ENCODE measurements around the gene SLX9. TPM values are rescaled to one million over a fixed set of nuclear protein-coding genes. Genes with fewer than 3 reads are reported as not detected.
A peak's percentile ranks its signal among the peaks of the same experiment; 100 is the strongest.

SLX9 gene
- total RNA-seq, 4 donors from 2014 or later: 20.8 to 59.3 (median 27.6) TPM

DNA sequence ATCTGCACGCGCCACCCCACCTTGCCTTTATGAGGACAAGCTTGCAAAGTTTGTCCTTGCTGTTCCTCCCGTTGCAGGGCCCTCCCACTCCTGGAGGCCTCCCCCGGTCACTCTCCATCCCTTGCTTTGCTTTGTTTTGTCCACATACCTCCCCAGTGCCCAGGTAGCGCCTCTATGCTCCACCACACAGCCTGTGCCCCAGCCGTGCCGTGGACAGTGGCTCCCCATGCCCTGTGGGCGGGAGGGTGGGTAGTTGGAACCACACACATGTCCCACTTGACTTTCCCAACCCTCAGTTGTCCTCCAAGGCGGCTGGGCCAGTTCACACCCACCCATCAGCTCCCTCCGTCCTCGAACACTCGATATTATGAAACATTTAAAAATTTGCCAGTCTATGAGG is 24.6 kb downstream of the SLX9 start:
- TF ChIP-seq POLR2A (IDR thresholded peaks at IDR 0.05; ENCODE audit: low read depth): no peak

DNA sequence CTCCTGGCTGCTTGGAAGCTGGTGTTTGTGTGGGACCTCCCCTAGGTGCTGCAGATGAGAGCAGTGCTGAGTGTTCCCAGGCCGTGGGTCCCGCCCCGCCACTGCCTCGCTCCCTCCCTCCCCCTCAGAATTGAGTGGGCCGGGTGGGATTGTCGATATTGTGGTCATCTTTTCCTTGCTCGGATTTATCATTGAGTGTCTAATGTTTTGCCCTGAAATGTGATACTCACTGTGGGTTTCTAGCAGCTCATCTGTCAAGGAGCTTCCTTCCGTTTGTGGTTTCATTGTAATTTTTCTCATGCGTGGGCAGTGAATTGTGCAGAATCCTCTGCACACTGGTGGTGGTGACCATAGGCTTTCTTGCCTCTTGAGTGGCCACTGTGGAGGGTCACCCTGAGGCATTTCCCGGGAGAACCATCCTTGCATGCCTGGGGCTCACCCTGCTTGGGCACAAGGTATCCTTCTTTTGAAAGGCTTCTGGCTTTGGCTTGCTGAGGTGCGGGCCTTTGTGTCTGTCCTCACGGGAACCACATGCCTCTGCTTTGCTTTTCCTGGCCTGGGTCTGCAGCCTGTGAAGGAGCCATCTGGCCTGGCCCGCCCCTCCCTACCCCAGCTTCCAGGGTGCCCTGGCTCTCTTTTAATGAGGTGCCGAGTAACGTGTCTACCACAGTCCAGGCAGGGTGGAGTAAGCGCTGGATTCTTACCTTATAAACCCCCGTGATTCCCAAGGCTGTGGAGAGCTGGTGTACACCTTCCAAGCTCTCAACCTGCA is 25.6 kb downstream of the SLX9 start:
- Histone ChIP-seq H3K9me3 (no peaks in the 10 kb centered on the region), H3K4me3 (no peak overlapping the region), H3K36me3 (peaks cover 0 to 27% (median 13%) of the 10 kb centered on the region in 4 donors), H3K27me3 (no peaks in the 10 kb centered on the region), H3K4me1 (peaks cover 72 to 100% (median 95%) of the 10 kb centered on the region in 4 donors), H3K27ac (replicated peaks in 1 of 4) (peak overlapping the region; percentile 78 to 92 (median 80))
- intact Hi-C loops (cut with DNase I): no loop called here
- 80% methylated on average over 16 of the region's 17 CpGs for WGBS
- no peak for DNase-seq (ENCODE audit: extremely low spot score)
- no peak for TF ChIP-seq POLR2A (IDR thresholded peaks at IDR 0.05; ENCODE audit: low read depth)
- TF ChIP-seq, protein P1, sequence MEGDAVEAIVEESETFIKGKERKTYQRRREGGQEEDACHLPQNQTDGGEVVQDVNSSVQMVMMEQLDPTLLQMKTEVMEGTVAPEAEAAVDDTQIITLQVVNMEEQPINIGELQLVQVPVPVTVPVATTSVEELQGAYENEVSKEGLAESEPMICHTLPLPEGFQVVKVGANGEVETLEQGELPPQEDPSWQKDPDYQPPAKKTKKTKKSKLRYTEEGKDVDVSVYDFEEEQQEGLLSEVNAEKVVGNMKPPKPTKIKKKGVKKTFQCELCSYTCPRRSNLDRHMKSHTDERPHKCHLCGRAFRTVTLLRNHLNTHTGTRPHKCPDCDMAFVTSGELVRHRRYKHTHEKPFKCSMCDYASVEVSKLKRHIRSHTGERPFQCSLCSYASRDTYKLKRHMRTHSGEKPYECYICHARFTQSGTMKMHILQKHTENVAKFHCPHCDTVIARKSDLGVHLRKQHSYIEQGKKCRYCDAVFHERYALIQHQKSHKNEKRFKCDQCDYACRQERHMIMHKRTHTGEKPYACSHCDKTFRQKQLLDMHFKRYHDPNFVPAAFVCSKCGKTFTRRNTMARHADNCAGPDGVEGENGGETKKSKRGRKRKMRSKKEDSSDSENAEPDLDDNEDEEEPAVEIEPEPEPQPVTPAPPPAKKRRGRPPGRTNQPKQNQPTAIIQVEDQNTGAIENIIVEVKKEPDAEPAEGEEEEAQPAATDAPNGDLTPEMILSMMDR (IDR thresholded peaks at IDR 0.05): no peak
- TF ChIP-seq POLR2AphosphoS5 (IDR thresholded peaks at IDR 0.05): no peak
- TF ChIP-seq EP300 (IDR thresholded peaks at IDR 0.05): no peak

More for the DNA sequence above, 24.6 kb downstream of the SLX9 start:
- Histone ChIP-seq H3K4me3 (no peak overlapping the region), H3K9me3 (no peaks in the 10 kb centered on the region), H3K27ac (replicated peaks in 1 of 4) (peak overlapping the region; percentile 35 to 92 (median 80)), H3K4me1 (peaks cover 73 to 100% (median 95%) of the 10 kb centered on the region in 4 donors), H3K27me3 (no peaks in the 10 kb centered on the region), H3K36me3 (peaks cover 0 to 24% (median 16%) of the 10 kb centered on the region in 4 donors)
- intact Hi-C loops (cut with DNase I): no loop called here
- no peak for DNase-seq (ENCODE audit: extremely low spot score)
- WGBS: 97% methylated on average over 12 of the region's 12 CpGs

DNA sequence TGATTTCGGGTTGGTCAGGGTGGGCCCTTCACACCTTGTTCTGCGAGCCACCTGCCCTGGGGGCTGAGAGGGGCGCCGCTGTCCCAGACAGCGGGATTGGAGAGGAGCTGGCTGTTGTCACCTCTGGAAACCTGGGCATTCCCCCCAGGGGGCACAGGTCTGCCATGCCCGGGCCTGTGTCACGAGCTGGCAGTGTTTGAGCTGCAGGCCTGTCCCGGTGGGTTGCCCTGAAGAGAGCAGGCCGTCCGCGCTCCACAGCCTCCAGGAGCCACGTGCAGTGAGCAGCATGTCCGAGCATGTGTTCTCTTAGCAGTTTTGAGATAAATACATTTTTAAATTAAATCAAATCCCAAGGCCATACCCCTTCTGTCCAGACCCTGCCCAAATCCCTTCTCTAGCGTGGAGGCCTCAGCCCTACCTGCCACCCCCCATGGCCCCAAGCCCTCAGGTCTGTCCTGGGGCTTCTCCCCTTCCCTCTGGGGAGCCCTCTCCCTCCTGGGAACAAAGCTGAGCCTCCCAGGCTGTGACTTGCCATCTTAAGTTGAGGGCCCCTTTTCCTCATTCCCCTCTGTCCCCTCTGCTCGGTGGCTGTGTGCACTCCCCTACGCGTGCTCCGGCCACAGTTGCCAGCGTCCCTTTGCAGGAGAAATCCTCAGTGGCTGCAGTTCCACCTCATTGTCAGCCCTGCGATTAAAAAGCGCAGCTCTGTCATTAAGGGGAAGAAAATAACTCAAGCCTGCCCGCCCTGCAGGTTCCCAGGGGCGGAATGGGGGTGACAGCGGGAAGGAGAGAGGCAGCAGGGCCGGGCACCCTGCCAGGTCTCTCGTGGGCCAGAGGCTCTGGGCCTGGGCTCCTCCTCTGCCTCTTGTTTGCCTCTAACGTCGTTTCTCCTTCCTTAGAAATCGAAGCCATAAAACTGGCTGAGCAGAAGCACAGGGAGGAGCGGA is 26.6 kb downstream of the SLX9 start:
- peak overlapping the region; percentile 78 to 92 (median 80) for H3K27ac ChIP-seq (replicated peaks in 1 of 4)
- peaks cover 62 to 100% (median 95%) of the 10 kb centered on the region in 4 donors for H3K4me1 ChIP-seq
- H3K9me3 ChIP-seq: no peaks in the 10 kb centered on the region
- DNase-seq (ENCODE audit: extremely low spot score): no peak
- no peak for TF ChIP-seq EP300 (IDR thresholded peaks at IDR 0.05)
- no peak for TF ChIP-seq POLR2A (IDR thresholded peaks at IDR 0.05; ENCODE audit: low read depth)
- TF ChIP-seq POLR2AphosphoS5 (IDR thresholded peaks at IDR 0.05): no peak
- TF ChIP-seq, protein P1 (IDR thresholded peaks at IDR 0.05): no peak
- H3K36me3 ChIP-seq: peaks cover 0 to 26% (median 13%) of the 10 kb centered on the region in 4 donors
- H3K4me3 ChIP-seq: peak overlapping the region; percentile 45 to 48 (median 47)
- H3K27me3 ChIP-seq: no peaks in the 10 kb centered on the region
- 60% methylated on average over 16 of the region's 30 CpGs for WGBS
- intact Hi-C loops (cut with DNase I): no loop called here

DNA sequence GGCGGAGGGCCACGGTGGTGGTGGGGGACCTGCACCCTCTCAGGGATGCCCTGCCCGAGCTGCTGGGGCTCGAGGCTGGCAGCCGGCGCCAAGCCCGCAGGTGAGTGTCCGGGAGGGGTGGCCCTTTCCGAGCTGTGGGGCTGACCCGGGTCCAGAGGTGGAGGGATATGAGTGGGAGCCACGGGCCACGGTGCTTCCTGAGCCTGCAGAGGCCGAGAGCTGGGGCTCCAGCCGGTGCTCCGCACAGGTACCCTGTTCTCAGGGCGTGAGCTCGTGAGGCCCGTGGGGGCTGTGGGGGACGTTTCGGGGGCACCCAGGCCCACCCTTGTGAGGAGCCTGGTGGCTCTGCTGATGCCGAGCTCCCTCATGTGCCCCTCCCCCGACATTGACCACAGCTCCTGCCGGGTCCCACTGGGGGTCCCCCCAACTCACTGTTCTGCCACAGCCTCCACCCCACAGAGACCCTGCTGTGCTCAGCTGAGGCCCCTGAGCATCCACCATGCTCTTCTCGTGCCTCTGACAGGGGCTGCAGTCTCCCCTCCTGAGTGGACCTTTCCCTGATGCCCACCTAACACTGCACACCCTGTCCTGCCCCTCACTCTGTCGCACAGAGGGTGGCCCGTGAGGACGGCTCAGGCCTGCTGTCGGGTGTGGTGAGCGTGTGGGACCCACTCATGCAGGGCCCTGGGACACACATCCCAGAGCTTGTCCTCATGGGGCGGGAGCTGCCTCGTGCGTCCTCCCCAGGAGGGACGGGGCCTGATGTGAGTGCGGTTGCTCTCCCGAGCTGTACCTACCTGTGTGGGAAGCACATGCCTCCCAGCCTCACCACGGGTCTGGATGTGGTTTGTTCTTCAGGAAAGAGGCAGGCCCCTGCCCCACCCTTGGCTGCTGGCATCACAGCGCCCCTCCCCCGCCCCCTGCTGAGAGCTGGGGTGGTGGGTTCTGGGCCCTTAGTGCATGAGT is 27.5 kb downstream of the SLX9 start:
- peak overlapping the region; percentile 45 to 48 (median 47) for H3K4me3 ChIP-seq
- no peaks in the 10 kb centered on the region for H3K27me3 ChIP-seq
- peak overlapping the region; percentile 78 to 92 (median 80) for H3K27ac ChIP-seq (replicated peaks in 1 of 4)
- intact Hi-C loops (cut with DNase I): no loop called here
- 77% methylated on average over 12 of the region's 38 CpGs for WGBS
- TF ChIP-seq EP300 (IDR thresholded peaks at IDR 0.05) (no peak), POLR2A (IDR thresholded peaks at IDR 0.05; ENCODE audit: low read depth) (no peak), POLR2AphosphoS5 (IDR thresholded peaks at IDR 0.05) (no peak)
- TF ChIP-seq, protein P1 (IDR thresholded peaks at IDR 0.05): no peak
- H3K36me3 ChIP-seq: peaks cover 0 to 27% (median 14%) of the 10 kb centered on the region in 4 donors
- H3K9me3 ChIP-seq: no peaks in the 10 kb centered on the region
- DNase-seq (ENCODE audit: extremely low spot score): no peak
- peaks cover 54 to 100% (median 95%) of the 10 kb centered on the region in 4 donors for H3K4me1 ChIP-seq

All from esophagus muscularis mucosa (tissue), 4 donors.